Measurements from ENCODE around the gene LSM7.

- TF ChIP-seq POLR2A (IDR thresholded peaks at IDR 0.05), result no peak
- TF ChIP-seq, protein P1, sequence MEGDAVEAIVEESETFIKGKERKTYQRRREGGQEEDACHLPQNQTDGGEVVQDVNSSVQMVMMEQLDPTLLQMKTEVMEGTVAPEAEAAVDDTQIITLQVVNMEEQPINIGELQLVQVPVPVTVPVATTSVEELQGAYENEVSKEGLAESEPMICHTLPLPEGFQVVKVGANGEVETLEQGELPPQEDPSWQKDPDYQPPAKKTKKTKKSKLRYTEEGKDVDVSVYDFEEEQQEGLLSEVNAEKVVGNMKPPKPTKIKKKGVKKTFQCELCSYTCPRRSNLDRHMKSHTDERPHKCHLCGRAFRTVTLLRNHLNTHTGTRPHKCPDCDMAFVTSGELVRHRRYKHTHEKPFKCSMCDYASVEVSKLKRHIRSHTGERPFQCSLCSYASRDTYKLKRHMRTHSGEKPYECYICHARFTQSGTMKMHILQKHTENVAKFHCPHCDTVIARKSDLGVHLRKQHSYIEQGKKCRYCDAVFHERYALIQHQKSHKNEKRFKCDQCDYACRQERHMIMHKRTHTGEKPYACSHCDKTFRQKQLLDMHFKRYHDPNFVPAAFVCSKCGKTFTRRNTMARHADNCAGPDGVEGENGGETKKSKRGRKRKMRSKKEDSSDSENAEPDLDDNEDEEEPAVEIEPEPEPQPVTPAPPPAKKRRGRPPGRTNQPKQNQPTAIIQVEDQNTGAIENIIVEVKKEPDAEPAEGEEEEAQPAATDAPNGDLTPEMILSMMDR (IDR thresholded peaks at IDR 0.05), result no peak
- TF ChIP-seq EP300 (IDR thresholded peaks at IDR 0.05), result no peak
- TF ChIP-seq POLR2AphosphoS5 (IDR thresholded peaks at IDR 0.05), result no peak
Observed at GRCh38 chr19:2311093-2311492, 17.3 kb downstream of the LSM7 start.
